Caco-2 (cell line): Measurements from ENCODE around the gene OST4. TPM values are rescaled to one million over a fixed set of nuclear protein-coding genes. Genes with fewer than 3 reads are reported as not detected.

Source experiments
- BruUV-seq: library from RNA; stranded (reverse); fragments of 400-500 nt; replicated peaks from 2 replicates; lab custom pipeline; 2021; lab: Mats Ljungman, UMichigan
- CTCF ChIA-PET: fragments of 300-600 bp; sonication (Branson Sonifier 250); formaldehyde crosslinking; loops from one replicate; lab custom pipeline; 2022; ENCODE audit warnings: antibody characterized with exemption; lab: Charles Lee
- POLR2A ChIA-PET: fragments of 300-600 bp; sonication (Branson Sonifier 250); formaldehyde crosslinking; loops from one replicate; lab custom pipeline; 2022; ENCODE audit warnings: antibody characterized with exemption; lab: Charles Lee
- DNase-seq, 2 experiments: peaks; one replicate each; pipeline versions ENCODE4 v3.0.0 to v3.0.0-alpha.2; 2020 to 2022
- H3K27me3 ChIP-seq: replicated peaks from 2 replicates; pipeline ENCODE4 v1.6.0; 2011; ENCODE audit warnings: low read length; ENCODE audit not compliant: control insufficient read depth, insufficient read depth
- H3K36me3 ChIP-seq: 2 replicates; pipeline ENCODE4 v1.5.1; 2011; ENCODE audit warnings: low read length; ENCODE audit not compliant: control insufficient read depth, insufficient read depth
- H3K4me1 ChIP-seq: fragments of 250-450 bp; sonication (Bioruptor Pico); 2 replicates; pipeline ENCODE4 v1.5.1; 2020; ENCODE audit warnings: mild to moderate bottlenecking
- H3K4me3 ChIP-seq: 2 replicates; pipeline ENCODE4 v1.5.1; 2011; ENCODE audit warnings: low read depth, mild to moderate bottlenecking, control low read depth, low read length
- H3K9me3 ChIP-seq: fragments of 250-450 bp; sonication (Bioruptor Pico); 2 replicates; pipeline ENCODE4 v1.5.1; 2020; ENCODE audit warnings: mild to moderate bottlenecking, moderate library complexity
- H3K27ac Mint-ChIP-seq: one replicate; pipeline ENCODE4 v1.8.0; 2022; ENCODE audit warnings: mixed read lengths; ENCODE audit not compliant: unreplicated experiment
- H3K27me3 Mint-ChIP-seq: one replicate; pipeline ENCODE4 v1.8.0; 2022; ENCODE audit warnings: mixed read lengths; ENCODE audit not compliant: insufficient read depth, unreplicated experiment
- H3K36me3 Mint-ChIP-seq: one replicate; pipeline ENCODE4 v1.8.0; 2022; ENCODE audit warnings: mild to moderate bottlenecking, mixed read lengths; ENCODE audit not compliant: insufficient read depth, unreplicated experiment
- H3K4me1 Mint-ChIP-seq: one replicate; pipeline ENCODE4 v1.8.0; 2022; ENCODE audit warnings: low read depth, mixed read lengths; ENCODE audit not compliant: unreplicated experiment
- H3K4me3 Mint-ChIP-seq: one replicate; pipeline ENCODE4 v1.8.0; 2022; ENCODE audit warnings: mild to moderate bottlenecking, moderate library complexity, mixed read lengths; ENCODE audit not compliant: unreplicated experiment
- H3K9me3 Mint-ChIP-seq: one replicate; pipeline ENCODE4 v1.8.0; 2022; ENCODE audit warnings: mixed read lengths; ENCODE audit not compliant: unreplicated experiment
- CTCF ChIP-seq, 2 experiments: fragments of 200-600 bp in 1 of 2; IDR thresholded peaks; 1 replicate in 1 of 2; 2 replicates in 1 of 2; pipeline versions ENCODE4 v1.5.1 to v1.8.0; 2011 to 2022; ENCODE audit warnings: antibody characterized with exemption in 1 of 2, control low read depth in 1 of 2, inconsistent platforms in 1 of 2, low read depth in 1 of 2, low read length in 1 of 2, mild to moderate bottlenecking in 1 of 2, moderate library complexity in 1 of 2; ENCODE audit not compliant: insufficient read depth in 1 of 2, severe bottlenecking in 1 of 2, unreplicated experiment in 1 of 2
- intact Hi-C: fragments of 100-400 bp; cut with micrococcal nuclease; formaldehyde crosslinking; loops from one replicate; pipeline ENCODE4 v1.10.0; 2022; ENCODE audit not compliant: unreplicated experiment
- total RNA-seq: library from RNA; stranded (reverse); gene quantifications from 2 replicates; pipeline ENCODE4 v1.2.3, GENCODE V29; 2022

Gene OST4
- total RNA-seq, 1 experiment from 2014 or later = 237 TPM

GRCh38 chr2:27040282-27040681, 31.2 kb downstream of the OST4 start:
- no peak for DNase-seq
- H3K4me3 Mint-ChIP-seq = no peak overlapping the region
- H3K36me3 Mint-ChIP-seq = peaks cover 36% of the 10 kb centered on the region
- no peaks in the 10 kb centered on the region for H3K9me3 Mint-ChIP-seq
- no peaks in the 10 kb centered on the region for H3K27me3 Mint-ChIP-seq
- TF ChIP-seq CTCF (IDR thresholded peaks at IDR 0.05; ENCODE audit: insufficient read depth in 1 of 2, low read depth in 1 of 2, low read length in 1 of 2, severe bottlenecking in 1 of 2, unreplicated experiment in 1 of 2) = no peak
- CTCF ChIA-PET = no interaction called here
- Histone ChIP-seq H3K9me3 (no peaks in the 10 kb centered on the region), H3K27me3 (no peaks in the 10 kb centered on the region), H3K36me3 (peaks cover 2% of the 10 kb centered on the region), H3K4me3 (no peak overlapping the region), H3K4me1 (no peaks in the 10 kb centered on the region)
- no peak overlapping the region for H3K27ac Mint-ChIP-seq
- POLR2A ChIA-PET = no interaction called here
- intact Hi-C loops = no loop called here
- no peaks in the 10 kb centered on the region for H3K4me1 Mint-ChIP-seq
- BruUV-seq = no TSS peak

GRCh38 chr2:27039871-27040270, 31.6 kb downstream of the OST4 start:
- no peaks in the 10 kb centered on the region for H3K9me3 ChIP-seq
- H3K4me1 Mint-ChIP-seq = no peaks in the 10 kb centered on the region
- ChIA-PET CTCF (no interaction called here), POLR2A (no interaction called here)
- BruUV-seq = no TSS peak
- no peak for DNase-seq
- H3K36me3 ChIP-seq = peaks cover 2% of the 10 kb centered on the region
- H3K9me3 Mint-ChIP-seq = no peaks in the 10 kb centered on the region
- no peak overlapping the region for H3K4me3 ChIP-seq
- peaks cover 37% of the 10 kb centered on the region for H3K36me3 Mint-ChIP-seq
- H3K4me1 ChIP-seq = no peaks in the 10 kb centered on the region
- H3K4me3 Mint-ChIP-seq = no peak overlapping the region
- no peaks in the 10 kb centered on the region for H3K27me3 ChIP-seq
- no peak overlapping the region for H3K27ac Mint-ChIP-seq
- TF ChIP-seq CTCF (IDR thresholded peaks at IDR 0.05; ENCODE audit: insufficient read depth in 1 of 2, low read depth in 1 of 2, low read length in 1 of 2, severe bottlenecking in 1 of 2, unreplicated experiment in 1 of 2) = no peak
- intact Hi-C loops = no loop called here
- H3K27me3 Mint-ChIP-seq = no peaks in the 10 kb centered on the region

GRCh38 chr2:27039426-27039825, 32.0 kb downstream of the OST4 start:
- no peaks in the 10 kb centered on the region for H3K4me1 ChIP-seq
- H3K4me3 ChIP-seq = no peak overlapping the region
- no peak for DNase-seq
- no peak overlapping the region for H3K27ac Mint-ChIP-seq
- peaks cover under 1% of the 10 kb centered on the region for H3K4me1 Mint-ChIP-seq
- POLR2A ChIA-PET = no interaction called here
- no peaks in the 10 kb centered on the region for H3K9me3 Mint-ChIP-seq
- no peaks in the 10 kb centered on the region for H3K27me3 ChIP-seq
- no peak overlapping the region for H3K4me3 Mint-ChIP-seq
- H3K27me3 Mint-ChIP-seq = no peaks in the 10 kb centered on the region
- intact Hi-C loops = no loop called here
- no peaks in the 10 kb centered on the region for H3K9me3 ChIP-seq
- H3K36me3 ChIP-seq = peaks cover 2% of the 10 kb centered on the region
- no TSS peak for BruUV-seq
- no peak for TF ChIP-seq CTCF (IDR thresholded peaks at IDR 0.05; ENCODE audit: insufficient read depth in 1 of 2, low read depth in 1 of 2, low read length in 1 of 2, severe bottlenecking in 1 of 2, unreplicated experiment in 1 of 2)
- H3K36me3 Mint-ChIP-seq = peaks cover 37% of the 10 kb centered on the region
- CTCF ChIA-PET = no interaction called here
